Upper lobe of left lung (tissue), 4 donors: ENCODE data around the gene ERCC8.

Experiments used
- POLR2AphosphoS5 ChIP-seq, 2 donors: sonication (generic); formaldehyde crosslinking; IDR thresholded peaks; one replicate each; pipeline ENCODE4 v1.5.1; 2017; ENCODE audit warnings: antibody characterized with exemption in 2 of 2
- TF ChIP-seq, protein P1 (sequence below), 6 experiments: fragments of 450-650 bp in 4 of 6; fragments of 200-600 bp in 2 of 6; sonication (generic) in 2 of 6; IDR thresholded peaks; one replicate each; pipeline ENCODE4 v1.5.1; 2016 to 2019; ENCODE audit warnings: antibody characterized with exemption in 6 of 6

DNA sequence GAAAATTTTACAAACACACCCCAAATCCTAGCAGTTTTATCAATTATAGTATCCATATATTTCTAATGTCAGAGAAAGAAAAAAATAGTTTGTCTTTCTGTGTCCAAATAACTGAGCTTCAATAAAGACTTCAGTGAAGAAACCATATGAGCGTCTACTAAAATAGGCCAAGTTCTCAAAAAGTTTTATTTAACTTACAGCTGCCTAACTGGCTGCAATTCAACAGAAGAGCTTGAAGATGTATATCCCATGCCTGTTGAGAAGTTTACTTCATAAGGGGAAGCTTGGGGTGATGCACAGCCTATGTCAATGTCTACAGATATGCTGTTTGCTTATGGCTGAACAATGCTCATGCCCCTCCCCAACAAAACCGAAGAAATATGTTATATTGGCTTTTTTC is 57.1 kb downstream of the ERCC8 start:
- TF ChIP-seq, protein P1, sequence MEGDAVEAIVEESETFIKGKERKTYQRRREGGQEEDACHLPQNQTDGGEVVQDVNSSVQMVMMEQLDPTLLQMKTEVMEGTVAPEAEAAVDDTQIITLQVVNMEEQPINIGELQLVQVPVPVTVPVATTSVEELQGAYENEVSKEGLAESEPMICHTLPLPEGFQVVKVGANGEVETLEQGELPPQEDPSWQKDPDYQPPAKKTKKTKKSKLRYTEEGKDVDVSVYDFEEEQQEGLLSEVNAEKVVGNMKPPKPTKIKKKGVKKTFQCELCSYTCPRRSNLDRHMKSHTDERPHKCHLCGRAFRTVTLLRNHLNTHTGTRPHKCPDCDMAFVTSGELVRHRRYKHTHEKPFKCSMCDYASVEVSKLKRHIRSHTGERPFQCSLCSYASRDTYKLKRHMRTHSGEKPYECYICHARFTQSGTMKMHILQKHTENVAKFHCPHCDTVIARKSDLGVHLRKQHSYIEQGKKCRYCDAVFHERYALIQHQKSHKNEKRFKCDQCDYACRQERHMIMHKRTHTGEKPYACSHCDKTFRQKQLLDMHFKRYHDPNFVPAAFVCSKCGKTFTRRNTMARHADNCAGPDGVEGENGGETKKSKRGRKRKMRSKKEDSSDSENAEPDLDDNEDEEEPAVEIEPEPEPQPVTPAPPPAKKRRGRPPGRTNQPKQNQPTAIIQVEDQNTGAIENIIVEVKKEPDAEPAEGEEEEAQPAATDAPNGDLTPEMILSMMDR (IDR thresholded peaks at IDR 0.05) = no peak
- TF ChIP-seq POLR2AphosphoS5 (IDR thresholded peaks at IDR 0.05) = no peak
